IPS-18a (cell line): ENCODE measurements around the gene AMPD1.

Experiments
- H3K27ac ChIP-seq: one replicate; pipeline ENCODE4 v1.5.1; 2013; ENCODE audit warnings: low read length
- H3K27me3 ChIP-seq: one replicate; pipeline ENCODE4 v1.6.1; 2013; ENCODE audit warnings: mild to moderate bottlenecking, low read length; ENCODE audit not compliant: control insufficient read depth, insufficient read depth
- H3K36me3 ChIP-seq: one replicate; pipeline ENCODE4 v1.6.1; 2013; ENCODE audit warnings: low read depth, low read length; ENCODE audit not compliant: control insufficient read depth
- H3K4me1 ChIP-seq: one replicate; pipeline ENCODE4 v1.6.1; 2013; ENCODE audit warnings: low read depth, low read length; ENCODE audit not compliant: control insufficient read depth
- H3K4me3 ChIP-seq: one replicate; pipeline ENCODE4 v1.5.1; 2013; ENCODE audit warnings: low read length
- H3K9ac ChIP-seq: one replicate; pipeline ENCODE4 v1.6.1; 2013; ENCODE audit warnings: mild to moderate bottlenecking, low read length, moderate library complexity
- H3K9me3 ChIP-seq: one replicate; pipeline ENCODE4 v1.6.1; 2013; ENCODE audit warnings: low read depth, low read length; ENCODE audit not compliant: control insufficient read depth

The AMPD1 gene

GRCh38 chr1:114669562-114670082 is 25.7 kb downstream of the AMPD1 start, which contains the start of gene DENND2C:
Gene DENND2C (minus strand): TSS chr1:114670049. CDS start chr1:114625984, 44,065 bp downstream.
- Histone ChIP-seq H3K4me1 (peaks cover 4% of the 10 kb centered on the region), H3K4me3 (peak within 1 kb of the TSS; percentile 75), H3K27ac (no peak within 1 kb of the TSS), H3K9me3 (no peaks in the 10 kb centered on the region), H3K36me3 (no peaks in the 10 kb centered on the region), H3K9ac (peak within 1 kb of the TSS; percentile 39), H3K27me3 (peaks cover 26% of the 10 kb centered on the region)

DNA sequence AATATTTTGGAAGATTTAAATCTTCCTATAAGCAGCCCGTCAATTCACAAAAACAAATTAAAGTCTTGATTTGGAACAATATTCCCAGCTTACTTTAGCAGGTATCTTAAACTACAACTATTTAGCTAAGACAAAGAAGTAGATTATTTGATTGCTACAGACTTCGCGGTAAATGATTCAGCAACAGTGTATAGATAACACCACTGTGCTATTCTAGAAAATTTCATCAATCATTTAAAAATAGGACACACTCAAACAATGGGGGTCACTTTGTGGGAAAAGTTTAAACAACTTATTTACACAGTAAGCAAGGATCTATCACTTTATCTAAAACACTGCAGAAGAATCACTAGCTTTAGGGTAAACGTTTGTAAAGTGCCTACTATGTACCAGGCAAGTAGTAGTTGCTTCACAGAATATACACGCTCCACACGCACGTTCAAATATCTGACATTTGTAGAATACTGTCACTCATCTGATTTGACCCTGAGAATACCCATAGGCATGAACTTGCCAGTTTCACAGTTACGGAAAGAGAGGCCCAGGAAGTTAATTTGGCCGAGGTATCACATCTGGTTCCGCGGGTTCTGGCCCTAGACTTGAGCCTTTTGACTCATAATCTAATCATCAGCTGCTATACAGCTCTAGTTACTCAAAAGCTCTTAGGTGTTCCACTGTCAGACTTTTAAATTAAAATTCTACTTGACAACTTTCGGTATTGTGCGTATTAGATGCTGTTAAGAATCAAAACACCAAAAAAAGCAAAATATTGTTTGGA is 26.4 kb downstream of the AMPD1 start:
- Histone ChIP-seq H3K36me3 (no peaks in the 10 kb centered on the region), H3K4me3 (peak overlapping the region; percentile 75), H3K9ac (peak overlapping the region; percentile 8), H3K4me1 (peaks cover 4% of the 10 kb centered on the region), H3K27ac (no peak overlapping the region), H3K9me3 (no peaks in the 10 kb centered on the region), H3K27me3 (peaks cover 26% of the 10 kb centered on the region)

DNA sequence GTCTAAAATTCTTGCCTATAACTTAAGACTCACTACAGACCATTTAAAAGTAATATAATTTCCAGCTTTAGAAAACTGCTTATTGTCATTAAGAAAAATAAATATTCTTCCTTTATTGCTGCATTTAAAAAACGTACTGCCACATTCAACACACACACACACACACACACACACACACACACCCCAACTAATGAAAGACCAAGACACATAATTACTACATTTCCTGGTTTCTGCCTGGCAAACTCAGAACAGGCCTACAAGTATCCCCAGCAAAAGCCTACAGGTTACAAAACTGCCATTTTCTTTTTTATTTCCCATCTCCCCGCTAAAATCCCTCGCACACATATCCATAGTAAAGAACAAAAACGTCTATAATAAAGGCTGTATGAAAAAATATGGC is 27.0 kb downstream of the AMPD1 start:
- Histone ChIP-seq H3K4me1 (peaks cover 4% of the 10 kb centered on the region), H3K36me3 (no peaks in the 10 kb centered on the region), H3K9ac (no peak overlapping the region), H3K27me3 (peaks cover 26% of the 10 kb centered on the region), H3K27ac (no peak overlapping the region), H3K4me3 (no peak overlapping the region), H3K9me3 (no peaks in the 10 kb centered on the region)

GRCh38 chr1:114666954-114667353 is 28.4 kb downstream of the AMPD1 start:
- no peak overlapping the region for H3K27ac ChIP-seq
- H3K4me1 ChIP-seq: peaks cover 4% of the 10 kb centered on the region

GRCh38 chr1:114660238-114660637 is 35.1 kb downstream of the AMPD1 start:
- no peak overlapping the region for H3K27ac ChIP-seq
- H3K9ac ChIP-seq: no peak overlapping the region
- H3K9me3 ChIP-seq: no peaks in the 10 kb centered on the region
- H3K27me3 ChIP-seq: no peaks in the 10 kb centered on the region
- H3K4me1 ChIP-seq: no peaks in the 10 kb centered on the region
- H3K36me3 ChIP-seq: no peaks in the 10 kb centered on the region
- H3K4me3 ChIP-seq: no peak overlapping the region

More at GRCh38 chr1:114666954-114667353, 28.4 kb downstream of the AMPD1 start:
- Histone ChIP-seq H3K27me3 (peaks cover 26% of the 10 kb centered on the region), H3K4me3 (no peak overlapping the region), H3K9me3 (no peaks in the 10 kb centered on the region), H3K36me3 (no peaks in the 10 kb centered on the region), H3K9ac (no peak overlapping the region)

GRCh38 chr1:114651893-114652292 is 43.5 kb downstream of the AMPD1 start:
- Histone ChIP-seq H3K36me3 (no peaks in the 10 kb centered on the region), H3K9ac (no peak overlapping the region), H3K4me1 (no peaks in the 10 kb centered on the region), H3K9me3 (no peaks in the 10 kb centered on the region), H3K4me3 (no peak overlapping the region), H3K27ac (no peak overlapping the region), H3K27me3 (no peaks in the 10 kb centered on the region)

DNA sequence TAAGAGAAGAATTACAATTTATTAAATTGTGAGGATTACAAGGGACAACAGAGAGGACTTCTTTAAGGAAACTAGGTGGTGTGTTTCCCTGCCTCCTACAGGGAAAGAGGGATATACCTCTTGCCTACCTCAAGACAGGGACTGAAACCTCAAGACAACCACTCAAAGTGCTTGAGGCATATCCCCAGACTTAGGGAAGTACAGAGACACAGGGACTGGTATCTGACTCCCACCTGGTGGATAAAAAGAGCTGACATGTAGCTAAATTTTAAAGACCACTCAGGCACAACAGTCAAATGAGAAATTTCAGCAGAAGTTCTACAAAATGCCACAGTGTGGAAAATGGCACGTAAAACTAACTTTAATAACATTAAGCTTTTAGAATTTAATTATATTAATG is 46.8 kb downstream of the AMPD1 start:
- Histone ChIP-seq H3K9ac (no peak overlapping the region), H3K9me3 (no peaks in the 10 kb centered on the region), H3K27me3 (no peaks in the 10 kb centered on the region), H3K4me1 (no peaks in the 10 kb centered on the region), H3K36me3 (no peaks in the 10 kb centered on the region), H3K4me3 (no peak overlapping the region), H3K27ac (no peak overlapping the region)

- no peaks in the 10 kb centered on the region for H3K36me3 ChIP-seq
- H3K4me3 ChIP-seq: no peak overlapping the region
- H3K9me3 ChIP-seq: no peaks in the 10 kb centered on the region
- H3K27me3 ChIP-seq: no peaks in the 10 kb centered on the region
- H3K27ac ChIP-seq: no peak overlapping the region
- no peaks in the 10 kb centered on the region for H3K4me1 ChIP-seq
- H3K9ac ChIP-seq: no peak overlapping the region
Measured at GRCh38 chr1:114641377-114641776, 54.0 kb downstream of the AMPD1 start.

DNA sequence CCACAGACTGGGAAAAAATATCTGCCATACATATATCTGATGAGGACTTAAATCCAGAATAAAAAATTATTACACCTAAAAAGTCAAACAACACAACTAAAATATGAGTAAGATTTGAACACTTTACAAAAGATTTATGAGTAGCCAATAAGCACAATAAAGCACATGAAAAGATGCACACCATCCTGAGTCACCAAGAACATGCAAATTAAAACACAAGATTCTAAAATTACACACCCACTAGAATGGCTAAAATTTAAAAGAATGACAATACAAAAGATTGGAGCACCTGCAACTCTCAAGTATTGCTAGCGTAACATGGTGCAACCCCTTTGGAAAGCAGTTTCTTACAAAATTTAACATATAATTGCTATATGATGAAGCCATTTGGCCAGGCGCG is 56.4 kb downstream of the AMPD1 start:
- no peak overlapping the region for H3K9ac ChIP-seq
- H3K36me3 ChIP-seq: no peaks in the 10 kb centered on the region
- no peak overlapping the region for H3K4me3 ChIP-seq

DNA sequence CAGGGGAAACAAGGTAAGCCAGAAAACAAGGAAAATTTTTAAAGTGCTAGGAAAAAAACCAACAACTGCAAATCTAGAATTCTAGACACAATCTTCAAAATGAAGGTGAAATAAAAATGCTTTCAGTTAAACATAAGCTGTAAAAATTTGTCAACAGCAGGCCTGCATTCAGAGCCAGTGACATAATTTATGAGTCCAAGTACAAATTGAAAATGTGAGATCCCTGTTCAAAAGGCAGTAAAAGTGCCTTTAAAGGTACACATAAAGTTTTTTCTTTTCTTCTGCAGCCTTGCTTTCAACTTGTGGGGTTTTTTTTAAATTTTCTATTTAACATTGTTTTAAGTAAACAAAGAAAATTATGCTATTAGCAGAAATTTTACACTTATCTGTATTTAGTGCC is 62.9 kb downstream of the AMPD1 start:
- Histone ChIP-seq H3K9me3 (no peaks in the 10 kb centered on the region), H3K36me3 (no peaks in the 10 kb centered on the region), H3K27ac (no peak overlapping the region), H3K27me3 (no peaks in the 10 kb centered on the region), H3K4me1 (no peaks in the 10 kb centered on the region), H3K4me3 (no peak overlapping the region), H3K9ac (no peak overlapping the region)

More for the DNA sequence above, 56.4 kb downstream of the AMPD1 start:
- H3K4me1 ChIP-seq: no peaks in the 10 kb centered on the region
- no peaks in the 10 kb centered on the region for H3K27me3 ChIP-seq
- H3K27ac ChIP-seq: no peak overlapping the region
- H3K9me3 ChIP-seq: no peaks in the 10 kb centered on the region

GRCh38 chr1:114627107-114627506 is 68.2 kb downstream of the AMPD1 start:
- no peak overlapping the region for H3K4me3 ChIP-seq
- no peaks in the 10 kb centered on the region for H3K27me3 ChIP-seq
- H3K9me3 ChIP-seq: no peaks in the 10 kb centered on the region

DNA sequence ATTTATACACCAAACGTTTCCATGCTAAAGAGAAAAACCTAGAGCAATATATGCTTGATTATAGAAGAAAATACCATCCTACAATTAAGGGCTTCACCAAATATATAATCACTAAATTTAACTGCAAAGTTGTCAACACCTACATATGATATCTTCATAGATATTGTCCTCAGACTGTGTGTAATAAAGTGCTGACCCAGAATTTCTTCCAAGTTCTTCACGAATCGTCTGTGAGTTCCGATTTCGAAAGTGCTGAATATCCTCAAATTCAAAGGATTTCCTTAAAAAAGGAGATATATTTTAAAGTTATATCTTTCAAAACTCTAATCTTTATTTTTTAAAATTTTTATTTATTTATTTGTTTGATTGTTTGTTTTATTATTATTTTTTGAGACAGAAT is 72.0 kb downstream of the AMPD1 start:
- H3K27ac ChIP-seq: no peak overlapping the region

More at GRCh38 chr1:114627107-114627506, 68.2 kb downstream of the AMPD1 start:
- H3K9ac ChIP-seq: no peak overlapping the region
- H3K27ac ChIP-seq: no peak overlapping the region
- no peaks in the 10 kb centered on the region for H3K4me1 ChIP-seq
- no peaks in the 10 kb centered on the region for H3K36me3 ChIP-seq

More for the DNA sequence above, 72.0 kb downstream of the AMPD1 start:
- Histone ChIP-seq H3K27me3 (no peaks in the 10 kb centered on the region), H3K36me3 (no peaks in the 10 kb centered on the region), H3K9me3 (no peaks in the 10 kb centered on the region), H3K4me3 (no peak overlapping the region), H3K4me1 (no peaks in the 10 kb centered on the region), H3K9ac (no peak overlapping the region)
